ENCODE measurements around the gene POLR2J2.
"Not testable (repeated sequence)": the region's sequence is repeated elsewhere in the genome, so short reads cannot be mapped to it uniquely, and the experiment has no call there.

Gene POLR2J2

GRCh38 chr7:102616507-102617125, 54.8 kb downstream of the POLR2J2 start, which contains the start of gene RASA4:
Gene RASA4 (minus strand): TSS chr7:102616756. CDS start chr7:102616689, 67 bp downstream.
- not testable (repeated sequence) for H3K4me3 ChIP-seq (ENCODE audit: low read depth in 1 of 2, low read length in 2 of 2); H3K27me3 ChIP-seq (ENCODE audit: low read depth, low read length); H3K27ac ChIP-seq (ENCODE audit: low read length); H3K9me3 ChIP-seq (ENCODE audit: control insufficient read depth in 1 of 2, low read length in 2 of 2); H3K36me3 ChIP-seq (ENCODE audit: control insufficient read depth in 1 of 2, insufficient read depth in 2 of 2, low read length in 2 of 2); H3K4me1 ChIP-seq (ENCODE audit: control insufficient read depth in 1 of 2, insufficient read depth in 2 of 2, low read length in 2 of 2)
